Mesenchymal stem cell (in vitro differentiated cells and primary cell): ENCODE measurements around the gene GRK1.

Experiments
- DNase-seq: peaks from one replicate; pipeline ENCODE4 v3.0.0-alpha.2; 2013
- H2AFZ ChIP-seq: one replicate; pipeline ENCODE4 v1.6.1; 2013; ENCODE audit warnings: low read depth, mild to moderate bottlenecking, control low read depth, inconsistent platforms, low read length, moderate library complexity
- H2AK5ac ChIP-seq: 2 replicates; pipeline ENCODE4 v1.6.1; 2013; ENCODE audit warnings: low read length, moderate library complexity, mild to moderate bottlenecking, inconsistent platforms; ENCODE audit not compliant: severe bottlenecking
- H2BK120ac ChIP-seq: one replicate; pipeline ENCODE4 v1.6.1; 2013; ENCODE audit warnings: low read depth, mild to moderate bottlenecking, inconsistent platforms, low read length, moderate library complexity
- H2BK12ac ChIP-seq, 2 experiments: one replicate each; pipeline ENCODE4 v1.6.1; 2013; ENCODE audit warnings: inconsistent platforms in 2 of 2, low read length in 2 of 2, mild to moderate bottlenecking in 2 of 2, moderate library complexity in 2 of 2, control low read depth in 1 of 2
- H2BK15ac ChIP-seq: one replicate; pipeline ENCODE4 v1.6.1; 2013; ENCODE audit warnings: mild to moderate bottlenecking, low read depth, inconsistent platforms; ENCODE audit not compliant: poor library complexity, severe bottlenecking
- H2BK5ac ChIP-seq: 2 replicates; pipeline ENCODE4 v1.6.1; 2013; ENCODE audit warnings: low read depth, mild to moderate bottlenecking, low read length, control low read depth, inconsistent platforms; ENCODE audit not compliant: poor library complexity, severe bottlenecking
- H3K14ac ChIP-seq, 2 experiments: one replicate each; pipeline ENCODE4 v1.6.1; 2013; ENCODE audit warnings: inconsistent platforms in 2 of 2, low read length in 2 of 2, control low read depth in 1 of 2, mild to moderate bottlenecking in 1 of 2, moderate library complexity in 1 of 2
- H3K18ac ChIP-seq, 2 experiments: one replicate each; pipeline ENCODE4 v1.6.1; 2013; ENCODE audit warnings: inconsistent platforms in 2 of 2, low read length in 2 of 2, control low read depth in 1 of 2, low read depth in 1 of 2, mild to moderate bottlenecking in 1 of 2
- H3K23ac ChIP-seq, 2 experiments: one replicate each; pipeline ENCODE4 v1.6.1; 2013; ENCODE audit warnings: inconsistent platforms in 2 of 2, low read length in 2 of 2, mild to moderate bottlenecking in 2 of 2, moderate library complexity in 2 of 2, control low read depth in 1 of 2
- H3K27ac ChIP-seq: 2 replicates; pipeline ENCODE4 v1.5.1; 2013; ENCODE audit warnings: mild to moderate bottlenecking, moderate library complexity, low read length, control low read depth, inconsistent platforms; ENCODE audit not compliant: poor library complexity, severe bottlenecking
- H3K27me3 ChIP-seq, 2 experiments: 2 replicates each; pipeline versions ENCODE4 v1.6.1 to v1.7.0; 2013; ENCODE audit warnings: low read length in 2 of 2, mild to moderate bottlenecking in 2 of 2, moderate library complexity in 2 of 2, control low read depth in 1 of 2, inconsistent platforms in 1 of 2; ENCODE audit not compliant: control insufficient read depth in 1 of 2, insufficient read depth in 1 of 2
- H3K36me3 ChIP-seq, 2 experiments: 2 replicates each; pipeline versions ENCODE4 v1.6.1 to v1.7.0; 2013; ENCODE audit warnings: low read length in 2 of 2, control low read depth in 1 of 2, inconsistent platforms in 1 of 2, low read depth in 1 of 2, mild to moderate bottlenecking in 1 of 2; ENCODE audit not compliant: insufficient read depth in 2 of 2, control insufficient read depth in 1 of 2
- H3K4ac ChIP-seq, 2 experiments: one replicate each; pipeline ENCODE4 v1.6.1; 2013; ENCODE audit warnings: inconsistent platforms in 2 of 2, low read length in 2 of 2, mild to moderate bottlenecking in 2 of 2, moderate library complexity in 2 of 2, control low read depth in 1 of 2, low read depth in 1 of 2
- H3K4me1 ChIP-seq: 2 replicates; pipeline ENCODE4 v1.6.1; 2013; ENCODE audit warnings: low read depth, low read length, control low read depth; ENCODE audit not compliant: control insufficient read depth, insufficient read depth
- H3K4me2 ChIP-seq: 2 replicates; pipeline ENCODE4 v1.6.1; 2013; ENCODE audit warnings: low read length, mild to moderate bottlenecking, inconsistent platforms; ENCODE audit not compliant: poor library complexity, severe bottlenecking
- H3K4me3 ChIP-seq, 2 experiments: 2 replicates each; pipeline versions ENCODE4 v1.5.1 to v1.7.0; 2013; ENCODE audit warnings: low read length in 2 of 2, mild to moderate bottlenecking in 2 of 2, control low read depth in 1 of 2, low read depth in 1 of 2; ENCODE audit not compliant: insufficient read depth in 1 of 2
- H3K79me1 ChIP-seq: replicated peaks from 2 replicates; pipeline ENCODE4 v1.6.1; 2013; ENCODE audit warnings: mild to moderate bottlenecking, control low read depth, low read length, inconsistent platforms; ENCODE audit not compliant: poor library complexity, severe bottlenecking
- H3K9ac ChIP-seq: 2 replicates; pipeline ENCODE4 v1.7.0; 2013; ENCODE audit warnings: mild to moderate bottlenecking, low read length, moderate library complexity
- H3K9me3 ChIP-seq: 2 replicates; pipeline ENCODE4 v1.7.0; 2013; ENCODE audit warnings: mild to moderate bottlenecking, low read length; ENCODE audit not compliant: control insufficient read depth
- H4K8ac ChIP-seq: one replicate; pipeline ENCODE4 v1.6.1; 2013; ENCODE audit warnings: inconsistent platforms, mild to moderate bottlenecking, low read length, moderate library complexity
- H4K91ac ChIP-seq: one replicate; pipeline ENCODE4 v1.6.1; 2013; ENCODE audit warnings: mild to moderate bottlenecking, low read length, inconsistent platforms
- WGBS: methylation state at CpG from one replicate; pipeline ENCODE4 v1.1.7; 2013; ENCODE audit warnings: mixed read lengths; 5-methylcytosine and 5-hydroxymethylcytosine counted together

The GRK1 gene

GRCh38 chr13:113651511-113652403 is 15.3 kb upstream of the GRK1 start:
- no peak overlapping the region for H3K23ac ChIP-seq
- peak overlapping the region; percentile 36 for H2AK5ac ChIP-seq
- H2BK15ac ChIP-seq, result no peak overlapping the region
- no peak for DNase-seq
- H3K4me3 ChIP-seq, result no peak overlapping the region
- no peak overlapping the region for H3K4ac ChIP-seq
- peaks cover 0 to 13% of the 10 kb centered on the region in 2 experiments for H3K36me3 ChIP-seq
- H3K4me2 ChIP-seq, result no peak overlapping the region
- H3K9ac ChIP-seq, result no peak overlapping the region
- H4K91ac ChIP-seq, result no peak overlapping the region
- no peak overlapping the region for H2BK12ac ChIP-seq
- H4K8ac ChIP-seq, result no peak overlapping the region
- WGBS, result 95% methylated on average over 36 of the region's 37 CpGs
- H3K27me3 ChIP-seq, result peaks cover 0 to 23% of the 10 kb centered on the region in 2 experiments
- no peaks in the 10 kb centered on the region for H3K9me3 ChIP-seq
- H3K79me1 ChIP-seq, result peaks cover 4% of the 10 kb centered on the region
- H2BK120ac ChIP-seq, result no peak overlapping the region
- H2BK5ac ChIP-seq, result no peak overlapping the region
- H3K27ac ChIP-seq, result no peak overlapping the region
- no peak overlapping the region for H3K14ac ChIP-seq
- no peak overlapping the region for H2AFZ ChIP-seq
- no peak overlapping the region for H3K18ac ChIP-seq
- peaks cover 35% of the 10 kb centered on the region for H3K4me1 ChIP-seq

- no peak overlapping the region for H3K4me3 ChIP-seq
- 85% methylated on average over 21 of the region's 24 CpGs for WGBS
- H2BK15ac ChIP-seq, result no peak overlapping the region
Measured at GRCh38 chr13:113652404-113653263, 14.4 kb upstream of the GRK1 start.

GRCh38 chr13:113653264-113654174 is 13.5 kb upstream of the GRK1 start:
- no peak overlapping the region for H3K4ac ChIP-seq
- H3K14ac ChIP-seq, result no peak overlapping the region
- no peak overlapping the region for H2BK12ac ChIP-seq
- H2AFZ ChIP-seq, result no peak overlapping the region
- peaks cover 0 to 4% of the 10 kb centered on the region in 2 experiments for H3K36me3 ChIP-seq
- peaks cover 4% of the 10 kb centered on the region for H3K79me1 ChIP-seq
- H2BK120ac ChIP-seq, result no peak overlapping the region
- H2AK5ac ChIP-seq, result no peak overlapping the region
- H4K91ac ChIP-seq, result no peak overlapping the region
- H3K27ac ChIP-seq, result peak overlapping the region; percentile 53
- H3K9me3 ChIP-seq, result no peaks in the 10 kb centered on the region
- no peak overlapping the region for H3K4me3 ChIP-seq
- H3K18ac ChIP-seq, result no peak overlapping the region
- WGBS, result 62% methylated on average over 23 of the region's 24 CpGs
- no peak overlapping the region for H3K23ac ChIP-seq
- DNase-seq, result no peak
- H3K9ac ChIP-seq, result no peak overlapping the region
- H3K4me1 ChIP-seq, result peaks cover 37% of the 10 kb centered on the region
- no peak overlapping the region for H2BK15ac ChIP-seq
- H3K27me3 ChIP-seq, result peaks cover 0 to 34% of the 10 kb centered on the region in 2 experiments
- no peak overlapping the region for H4K8ac ChIP-seq
- H3K4me2 ChIP-seq, result peak overlapping the region; percentile 31
- H2BK5ac ChIP-seq, result no peak overlapping the region

More at GRCh38 chr13:113652404-113653263, 14.4 kb upstream of the GRK1 start:
- no peak overlapping the region for H2BK120ac ChIP-seq
- peaks cover 37% of the 10 kb centered on the region for H3K4me1 ChIP-seq
- no peak overlapping the region for H3K23ac ChIP-seq
- no peak overlapping the region for H2AFZ ChIP-seq
- no peak overlapping the region for H3K18ac ChIP-seq
- H3K4ac ChIP-seq, result no peak overlapping the region
- no peak overlapping the region for H3K9ac ChIP-seq
- no peaks in the 10 kb centered on the region for H3K9me3 ChIP-seq
- no peak overlapping the region for H3K27ac ChIP-seq
- H3K27me3 ChIP-seq, result peaks cover 0 to 28% of the 10 kb centered on the region in 2 experiments
- H2AK5ac ChIP-seq, result peak overlapping the region; percentile 24
- H3K79me1 ChIP-seq, result peaks cover 4% of the 10 kb centered on the region
- H4K8ac ChIP-seq, result no peak overlapping the region
- H3K14ac ChIP-seq, result no peak overlapping the region
- H3K4me2 ChIP-seq, result no peak overlapping the region
- H4K91ac ChIP-seq, result no peak overlapping the region
- H2BK12ac ChIP-seq, result no peak overlapping the region
- peaks cover 0 to 10% of the 10 kb centered on the region in 2 experiments for H3K36me3 ChIP-seq
- H2BK5ac ChIP-seq, result no peak overlapping the region
- DNase-seq, result no peak
